GM19351 (cell line): ENCODE results near the gene TMEM213.
"Not testable (repeated sequence)": the region's sequence is repeated elsewhere in the genome, so short reads cannot be mapped to it uniquely, and the experiment has no call there.

Experiments
- ATAC-seq: cut with Tn5 transposase; IDR thresholded peaks from one replicate; pipeline ENCODE4 v1.9.1; 2021; ENCODE audit warnings: mild to moderate bottlenecking, moderate library complexity; ENCODE audit not compliant: unreplicated experiment

TMEM213 gene

DNA sequence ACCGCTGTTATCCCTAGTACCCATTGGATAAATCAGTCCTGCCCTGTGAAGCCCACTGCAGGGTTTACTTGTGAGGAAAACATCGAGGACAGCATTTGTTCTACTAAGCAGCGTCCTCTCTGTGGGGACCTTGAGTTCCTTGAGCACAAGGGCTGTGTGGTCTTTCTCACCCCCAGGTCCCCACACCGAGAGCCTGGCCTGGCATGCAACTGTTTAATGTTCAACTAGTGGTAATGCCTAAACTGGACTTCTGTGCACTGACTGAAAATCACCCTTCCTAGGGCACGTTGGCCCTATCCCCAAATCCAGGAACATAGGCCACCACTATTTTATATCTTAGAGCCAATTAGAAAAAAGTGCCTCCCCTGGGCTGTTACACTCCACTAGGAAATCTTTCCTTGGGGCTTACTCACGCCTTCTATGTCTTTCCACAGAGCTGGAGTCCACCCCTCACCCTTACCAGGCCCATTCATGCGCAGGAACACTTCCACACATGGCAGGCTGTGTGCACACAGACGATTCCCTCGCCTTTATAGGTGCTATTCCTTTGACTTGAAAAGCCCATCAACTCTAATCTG is 1.7 kb upstream of the TMEM213 start:
- no peak for ATAC-seq

DNA sequence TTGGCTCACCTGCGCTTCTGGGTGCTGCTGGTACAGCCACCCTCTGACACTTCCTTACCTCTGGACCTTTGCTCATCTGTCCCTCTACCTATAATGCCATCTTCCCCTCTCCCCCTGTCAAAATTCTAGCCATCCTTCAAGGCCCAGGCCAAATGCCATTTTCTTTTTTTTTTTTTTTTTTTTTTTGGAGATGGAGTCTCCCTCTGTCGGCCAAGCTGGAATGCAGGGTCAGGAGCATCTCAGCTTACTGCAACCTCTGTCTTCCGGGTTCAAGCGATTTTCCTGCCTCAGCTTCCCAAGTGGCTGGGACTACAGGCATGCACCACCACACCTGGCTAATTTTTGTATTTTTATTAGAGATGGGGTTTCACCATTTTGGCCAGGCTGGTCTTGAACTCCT is 748 bp upstream of the TMEM213 start:
- not testable (repeated sequence) for ATAC-seq

DNA sequence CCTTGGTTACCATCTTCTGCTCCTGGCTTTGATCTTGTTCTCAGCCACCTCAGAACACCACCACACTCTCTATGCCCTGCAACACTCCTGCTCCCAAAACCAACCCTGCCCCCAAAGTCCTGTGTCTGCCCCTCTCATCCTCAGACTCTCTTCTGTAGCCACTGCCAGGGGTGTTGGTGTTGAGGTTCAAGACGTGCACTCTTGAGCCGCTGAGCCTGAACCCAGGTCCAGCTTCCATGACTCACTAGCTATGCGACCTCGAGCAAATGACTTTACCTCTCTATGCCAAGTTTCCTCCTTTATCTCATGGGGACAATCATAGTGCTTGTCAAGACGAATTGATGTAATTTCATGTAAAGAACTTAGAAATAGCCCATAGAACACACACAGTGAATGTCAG is 1.0 kb downstream of the TMEM213 start:
- no peak for ATAC-seq

DNA sequence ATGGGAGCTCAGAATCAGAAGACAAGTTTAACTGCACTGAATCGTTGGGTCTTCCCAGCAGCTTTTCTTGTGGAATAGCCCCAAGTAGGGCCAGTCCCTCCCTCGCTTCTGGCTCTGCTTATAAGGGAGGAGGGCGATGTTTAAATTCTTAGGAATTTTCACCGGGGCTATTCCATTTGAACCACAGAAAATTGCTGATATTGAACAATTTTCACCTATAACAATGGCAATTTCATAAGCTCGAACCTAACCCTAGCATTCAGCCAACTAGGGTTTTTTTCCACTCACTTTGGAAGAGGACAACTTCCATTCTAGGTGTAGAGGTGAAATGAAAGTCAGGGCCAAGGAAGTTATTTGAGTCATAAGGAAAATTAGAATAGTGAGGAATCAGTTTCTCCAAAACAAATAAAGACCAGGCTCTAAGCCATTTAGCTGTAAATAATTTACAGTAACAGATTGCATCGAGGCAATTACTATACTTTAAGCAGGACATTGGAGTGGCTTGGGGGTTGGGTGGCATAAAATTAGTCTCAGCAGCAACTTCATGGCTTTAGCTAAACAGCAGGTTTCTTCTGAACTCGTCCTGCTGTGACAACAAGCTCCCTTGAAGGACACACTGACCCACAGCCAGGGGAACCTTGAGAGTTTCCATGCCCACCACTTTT is 1.7 kb downstream of the TMEM213 start:
- no peak for ATAC-seq

DNA sequence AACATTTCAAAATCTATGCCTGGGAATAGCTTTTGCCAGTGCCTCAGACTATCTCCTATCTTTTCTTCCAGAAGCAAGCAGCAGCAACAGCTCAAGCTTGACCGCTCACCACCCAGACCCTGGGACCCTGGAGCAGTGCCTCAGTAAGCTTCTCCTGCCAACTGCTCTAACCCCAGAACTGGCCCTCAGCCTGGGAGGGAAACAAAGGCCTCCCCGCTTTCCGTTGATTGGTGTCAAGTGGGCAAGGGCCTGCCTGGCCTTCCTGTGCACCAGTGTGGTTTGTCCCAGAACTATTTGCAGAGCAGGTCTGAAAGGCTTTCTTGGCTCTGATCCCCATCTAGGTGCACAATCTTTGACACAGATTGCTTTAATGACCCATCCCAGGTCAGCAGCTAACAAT is 3.5 kb downstream of the TMEM213 start:
- ATAC-seq = no peak

DNA sequence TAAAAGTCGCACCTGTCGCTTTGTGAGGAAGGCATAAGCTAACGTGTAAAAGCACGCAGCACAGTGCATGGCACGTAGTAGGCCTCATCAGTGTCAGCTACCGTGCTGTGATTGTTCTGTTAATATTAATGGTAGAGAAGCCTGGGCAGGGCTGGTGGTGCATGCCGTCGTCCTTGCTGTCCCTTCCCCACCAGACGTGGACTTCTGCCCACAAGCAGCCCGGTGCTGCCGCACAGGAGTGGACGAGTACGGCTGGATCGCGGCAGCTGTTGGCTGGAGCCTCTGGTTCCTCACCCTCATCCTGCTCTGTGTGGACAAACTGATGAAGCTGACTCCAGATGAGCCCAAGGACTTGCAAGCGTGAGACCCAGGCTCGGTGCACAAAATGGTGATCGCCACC is 4.9 kb downstream of the TMEM213 start:
- no peak for ATAC-seq

DNA sequence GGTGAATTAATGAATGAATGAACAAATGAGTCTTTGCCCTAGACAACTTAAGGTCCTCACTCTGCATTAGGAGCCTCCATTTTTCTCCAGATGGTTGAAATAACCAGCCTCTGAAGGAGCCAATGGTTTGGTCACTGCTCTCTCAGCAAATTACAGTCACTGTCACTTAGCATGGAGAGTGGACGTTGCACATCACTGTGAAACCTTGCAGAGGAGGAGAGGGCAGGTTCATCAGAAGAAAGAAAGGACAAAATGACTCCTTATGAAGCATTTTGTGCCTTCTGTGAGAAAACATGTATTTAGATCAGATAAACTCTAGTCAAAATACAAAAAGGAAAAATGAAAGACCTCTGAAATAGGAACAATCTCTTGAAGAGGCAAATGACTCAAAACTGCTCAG is 6.8 kb downstream of the TMEM213 start:
- ATAC-seq = no peak

DNA sequence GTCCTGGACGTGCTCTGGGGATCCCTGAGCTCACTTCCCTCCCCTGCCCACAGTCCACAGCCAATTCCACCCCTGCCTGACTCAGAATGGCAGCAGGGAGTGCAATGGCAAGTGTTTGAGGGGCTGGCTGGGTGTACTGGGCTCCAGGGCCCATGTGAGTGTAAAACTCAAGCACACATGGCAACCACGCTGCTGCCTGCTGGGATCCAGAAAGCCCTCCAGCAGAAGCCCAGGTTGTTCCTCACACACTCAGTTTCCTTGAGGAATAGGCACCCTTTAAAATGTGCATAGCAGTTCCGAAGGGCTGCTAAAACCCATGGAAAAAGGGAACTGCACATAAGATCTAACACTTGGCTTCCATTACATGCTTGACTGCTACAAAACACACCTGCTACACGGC is 11.6 kb downstream of the TMEM213 start:
- no peak for ATAC-seq

DNA sequence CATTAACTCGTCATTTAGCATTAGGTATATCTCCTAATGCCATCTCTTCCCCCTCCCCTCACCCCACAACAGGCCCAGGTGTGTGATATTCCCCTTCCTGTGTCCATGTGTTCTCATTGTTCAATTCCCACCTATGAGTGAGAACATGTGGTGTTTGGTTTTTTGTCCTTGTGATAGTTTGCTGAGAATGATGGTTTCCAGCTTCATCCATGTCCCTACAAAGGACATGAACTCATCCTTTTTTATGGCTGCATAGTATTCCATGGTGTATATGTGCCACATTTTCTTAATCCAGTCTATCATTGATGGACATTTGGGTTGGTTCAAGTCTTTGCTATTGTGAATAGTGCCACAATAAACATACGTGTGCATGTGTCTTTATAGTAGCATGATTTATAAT is 13.5 kb downstream of the TMEM213 start:
- ATAC-seq = not testable (repeated sequence)

DNA sequence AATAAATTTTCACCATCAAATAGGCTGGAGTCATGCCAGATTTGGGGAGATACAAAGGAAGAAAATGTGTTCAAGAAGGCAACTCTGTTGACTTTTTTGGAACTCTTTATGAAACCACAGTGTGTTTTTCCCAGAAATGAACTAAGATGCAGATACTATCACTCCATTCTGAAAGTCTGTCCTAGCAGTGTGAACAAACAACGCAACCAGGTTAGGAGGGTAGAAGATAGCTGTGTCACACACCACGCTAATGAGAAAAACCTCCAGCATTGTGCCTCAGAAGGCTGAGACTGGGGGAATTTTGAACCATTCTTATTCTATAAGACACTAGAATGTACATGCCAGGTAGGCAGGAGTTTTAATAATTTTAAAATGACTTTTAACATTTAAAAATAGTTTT is 16.2 kb downstream of the TMEM213 start:
- no peak for ATAC-seq

DNA sequence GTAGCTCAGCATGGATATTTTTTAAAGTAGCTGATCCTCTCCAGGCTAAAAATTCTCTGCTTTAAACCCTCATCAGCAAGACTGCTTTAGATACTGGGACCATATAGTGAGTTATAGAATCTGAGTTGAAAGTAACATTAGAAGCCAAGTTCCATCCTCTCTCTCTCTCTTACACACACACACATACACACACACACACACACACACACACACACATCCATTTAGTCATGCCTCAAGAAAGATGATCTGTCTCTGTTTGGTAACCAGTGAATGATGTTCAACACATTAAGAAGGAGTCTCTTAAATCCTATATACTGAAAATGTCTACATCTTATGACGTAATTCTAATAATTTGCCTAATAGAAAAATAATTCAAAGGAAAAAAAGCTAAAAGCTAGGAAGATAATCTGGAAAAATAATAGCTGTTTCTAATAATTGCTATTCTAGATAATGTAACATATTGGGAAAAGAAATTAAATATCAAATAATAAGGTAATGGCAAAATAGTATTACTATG is 17.1 kb downstream of the TMEM213 start:
- ATAC-seq = no peak

DNA sequence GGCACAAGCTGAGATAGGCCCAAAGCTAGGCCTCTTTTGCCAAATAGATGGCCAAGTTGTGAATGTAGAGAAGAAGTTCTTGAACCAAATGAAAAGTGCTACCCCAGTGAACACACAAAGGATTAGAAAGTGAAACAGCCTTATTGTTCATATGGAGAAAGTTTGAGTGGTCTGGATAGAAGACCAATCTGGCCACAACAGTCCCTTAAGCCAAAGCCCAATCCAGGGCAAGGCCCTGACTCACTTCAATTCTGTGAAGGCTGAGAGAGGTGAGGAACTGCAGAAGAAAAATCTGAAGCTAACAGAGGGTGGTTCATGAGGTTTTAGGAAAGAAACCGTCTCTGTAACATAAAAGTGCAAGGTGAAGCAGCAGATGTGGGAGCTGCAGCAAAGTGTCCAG is 18.9 kb downstream of the TMEM213 start:
- ATAC-seq = no peak

DNA sequence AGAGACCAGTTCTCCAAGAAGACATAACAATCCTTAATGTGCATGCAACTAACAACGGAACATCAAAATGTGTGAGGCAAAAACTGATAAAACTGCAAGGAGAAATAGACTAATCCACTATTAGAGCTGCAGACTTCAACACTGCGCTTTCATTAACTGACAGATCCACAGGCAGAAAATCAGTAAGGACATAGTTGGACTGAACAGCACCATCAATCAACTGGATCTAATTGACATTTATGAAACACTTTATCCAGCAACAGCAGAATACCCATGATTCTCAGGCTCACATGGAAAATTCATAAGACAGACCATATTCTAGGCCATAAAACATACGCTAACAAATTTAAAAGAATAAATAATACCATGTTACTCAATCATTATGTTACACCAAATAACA is 21.8 kb downstream of the TMEM213 start:
- no peak for ATAC-seq

DNA sequence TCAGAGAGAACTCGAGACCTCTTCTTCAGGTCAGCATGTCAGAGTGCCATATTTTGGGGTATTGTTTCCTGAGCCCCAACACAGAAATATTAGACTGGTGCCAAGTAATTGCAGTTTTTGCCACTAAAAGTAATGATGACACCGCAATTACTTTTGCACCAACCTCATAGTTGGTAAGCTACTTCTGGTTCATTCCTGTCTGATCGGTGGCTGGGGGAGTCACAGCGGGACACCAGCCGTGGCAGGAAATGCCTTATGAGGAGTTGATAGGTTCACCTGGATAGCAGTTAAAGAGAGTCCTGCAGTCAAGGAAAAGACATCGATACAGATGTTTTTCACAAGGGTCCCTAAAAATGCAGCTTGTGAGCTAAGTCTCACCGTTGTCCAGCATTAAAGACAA is 24.1 kb downstream of the TMEM213 start:
- ATAC-seq = no peak

DNA sequence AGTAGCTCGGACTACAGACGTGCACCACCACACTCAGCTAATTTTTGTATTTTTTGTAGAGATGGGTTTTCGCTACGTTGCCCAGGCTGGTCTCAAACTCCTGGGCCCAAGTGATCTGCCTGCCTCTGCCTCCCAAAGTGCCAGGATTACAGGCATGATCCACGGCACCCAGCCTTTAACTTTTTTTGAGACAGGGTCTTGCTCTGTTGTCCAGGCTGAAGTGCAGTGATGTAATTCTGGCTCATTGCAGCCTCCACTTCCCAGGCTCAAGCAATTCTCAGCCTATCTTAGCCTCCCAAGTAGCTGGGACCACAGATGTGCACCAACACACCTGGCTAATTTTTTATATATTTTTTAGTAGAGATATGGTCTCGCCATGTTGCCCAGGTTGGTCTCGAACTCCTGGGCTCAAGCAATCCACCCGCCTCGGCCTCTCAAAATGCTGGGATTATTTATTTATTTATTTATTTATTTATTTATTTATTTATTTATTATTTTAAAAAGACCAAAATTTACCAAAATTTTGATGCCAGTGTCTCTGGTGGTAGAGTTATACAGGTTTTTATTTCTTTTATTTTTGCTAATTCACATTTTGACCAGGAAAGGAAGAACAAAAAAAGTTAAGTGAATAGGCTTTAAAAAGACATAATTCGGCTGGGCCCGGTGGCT is 25.2 kb downstream of the TMEM213 start:
- no peak for ATAC-seq

DNA sequence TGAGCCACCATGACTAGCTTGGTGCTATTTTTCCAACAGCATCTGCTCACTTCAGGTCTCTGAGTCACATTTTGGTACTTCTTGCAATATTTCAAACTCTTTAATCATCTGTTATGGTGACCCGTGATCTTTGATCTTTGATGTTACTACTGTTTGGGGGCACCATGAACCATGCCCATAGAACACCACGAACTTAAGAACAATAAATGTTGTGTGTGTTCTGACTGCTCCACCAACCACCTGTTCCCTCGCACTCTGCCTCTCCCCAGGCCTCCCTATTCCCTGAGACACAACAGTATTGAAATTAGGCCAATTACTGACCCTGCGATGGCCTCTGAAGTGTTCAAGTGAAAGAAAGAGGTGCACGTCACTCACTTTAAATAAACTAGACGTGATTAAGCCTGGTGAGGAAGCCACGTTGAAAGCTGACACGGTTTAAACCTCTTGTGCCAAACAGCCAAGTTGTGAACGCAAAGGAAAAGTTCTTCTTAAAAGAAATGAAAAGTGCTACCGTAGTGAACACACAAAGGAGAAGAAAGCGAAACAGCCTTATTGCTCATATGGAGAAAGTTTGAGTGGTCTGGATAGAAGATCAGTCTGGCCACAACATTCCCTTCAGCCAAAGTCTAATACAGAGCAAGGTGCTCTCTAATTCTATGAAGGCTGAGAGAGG is 27.4 kb downstream of the TMEM213 start:
- ATAC-seq = no peak

DNA sequence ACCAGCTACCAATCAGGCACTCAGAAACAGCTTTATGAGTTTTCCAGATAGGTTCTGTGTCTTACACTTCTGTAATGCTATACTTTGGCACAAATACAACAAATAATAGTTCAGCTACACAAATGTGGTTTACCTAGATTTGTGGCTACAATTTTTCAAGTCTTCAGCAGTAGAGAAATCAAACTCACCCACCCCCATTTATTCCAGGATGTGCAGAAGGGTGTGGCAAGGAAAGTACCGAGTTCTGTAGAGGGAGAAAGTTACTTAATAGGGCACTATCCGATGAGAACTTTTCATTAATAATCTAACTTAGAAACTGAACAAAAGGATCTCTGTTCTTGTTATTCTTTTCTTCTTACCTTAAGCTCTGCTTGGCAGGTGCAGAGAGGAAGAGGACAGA is 30.5 kb downstream of the TMEM213 start:
- no peak for ATAC-seq

DNA sequence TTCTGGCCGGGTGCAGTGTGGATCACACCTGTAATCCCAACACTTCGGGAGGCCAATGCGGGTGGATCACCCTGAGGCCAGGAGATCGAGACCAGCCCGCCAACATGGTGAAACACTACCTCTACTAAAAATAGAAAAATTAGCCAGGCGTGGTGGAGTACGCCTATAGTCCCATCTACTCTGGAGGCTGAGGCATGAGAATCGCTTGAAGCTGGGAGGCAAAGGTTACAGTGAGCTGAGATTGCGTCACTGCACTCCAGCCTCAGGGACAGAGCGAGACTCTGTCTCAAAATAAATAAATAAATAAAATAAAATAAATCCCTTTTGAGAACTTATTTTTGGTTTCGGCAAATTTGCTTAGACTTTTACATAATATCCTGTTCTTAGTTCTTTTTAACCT is 31.5 kb downstream of the TMEM213 start:
- no peak for ATAC-seq

DNA sequence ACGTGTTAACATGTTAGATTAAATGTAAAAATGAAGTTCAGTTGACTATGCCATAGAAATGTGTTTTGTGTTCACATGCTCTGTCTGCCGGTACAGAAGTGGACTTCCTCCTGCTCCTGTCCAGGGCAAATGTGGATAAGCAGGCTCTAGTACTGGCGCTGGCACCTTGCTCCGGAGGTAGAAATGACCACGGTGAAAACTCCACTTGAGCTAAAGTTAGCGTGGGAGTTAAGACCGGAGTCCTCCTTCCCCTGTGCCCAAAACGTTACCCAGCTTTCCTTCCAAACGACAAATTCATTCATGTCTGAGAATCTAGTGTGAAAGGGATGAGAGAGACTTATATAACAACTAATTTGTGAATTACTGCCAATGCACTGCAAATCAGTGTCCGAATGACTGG is 35.2 kb downstream of the TMEM213 start:
- no peak for ATAC-seq

DNA sequence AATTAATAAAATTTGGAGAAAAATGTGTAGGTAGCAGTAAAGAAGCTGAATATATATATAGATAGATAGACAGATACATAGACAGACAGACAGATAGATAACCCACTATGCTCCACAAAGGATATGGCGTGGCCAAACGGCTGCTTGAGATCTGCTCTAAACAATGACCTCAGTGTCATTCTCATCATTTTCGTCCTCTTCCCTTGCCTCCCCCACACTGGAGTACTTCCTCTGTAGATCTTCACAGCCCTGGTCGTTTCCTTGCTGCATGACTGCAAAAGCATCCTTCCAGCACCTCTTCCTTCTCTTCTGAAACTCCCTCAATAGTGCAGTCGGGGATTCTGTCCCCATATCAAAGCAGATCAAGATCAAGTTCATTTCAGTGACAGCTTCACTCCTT is 35.8 kb downstream of the TMEM213 start:
- no peak for ATAC-seq

DNA sequence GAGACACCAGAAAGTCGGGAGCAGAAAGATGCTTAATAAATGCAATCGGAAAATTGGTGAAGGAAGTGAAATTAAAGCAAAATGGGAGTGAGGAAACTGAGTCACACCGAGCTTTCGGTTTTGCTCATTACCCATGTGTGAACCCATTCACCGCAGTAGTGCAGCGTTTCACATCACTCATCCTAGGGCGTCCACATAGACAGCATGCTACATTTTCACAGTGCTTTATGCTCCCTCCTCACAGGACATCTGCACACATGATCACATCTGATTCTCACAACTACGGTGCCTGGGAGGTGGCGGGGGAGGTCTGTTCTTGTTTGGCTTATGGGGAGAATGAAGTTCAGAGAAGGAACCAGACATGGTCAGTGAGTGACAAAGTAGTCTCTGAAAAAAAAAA is 36.8 kb downstream of the TMEM213 start:
- ATAC-seq = peak; percentile 76

DNA sequence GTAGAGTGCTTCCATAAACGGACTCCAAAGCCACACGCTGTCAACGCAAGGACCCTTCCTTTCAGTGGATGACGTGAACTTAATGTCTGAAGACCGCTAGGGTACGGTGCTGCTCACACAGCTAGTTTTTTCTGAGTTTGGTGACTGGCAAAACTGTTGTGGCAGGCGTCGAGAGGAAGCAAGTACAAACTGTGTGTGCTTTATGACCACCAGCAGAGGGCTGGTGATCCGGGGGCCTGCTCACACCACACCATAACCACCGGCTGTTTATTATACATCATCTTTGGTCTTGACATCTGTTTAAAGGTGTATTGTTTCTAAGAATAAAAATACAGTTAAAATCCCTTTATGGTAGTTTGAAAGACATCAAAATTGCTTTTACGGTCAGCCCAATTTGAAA is 37.3 kb downstream of the TMEM213 start:
- no peak for ATAC-seq
